CD4-positive, alpha-beta memory T cell (primary cell): Measurements from ENCODE around the gene ANKRD11. TPM values are rescaled to one million over a fixed set of nuclear protein-coding genes. Genes with fewer than 3 reads are reported as not detected.

ENCODE experiments used
- CTCF ChIA-PET: fragments of 350-600 bp; sonication (Branson Sonifier 250); formaldehyde crosslinking; loops from one replicate; lab custom pipeline; 2021; ENCODE audit warnings: inconsistent platforms; ENCODE audit not compliant: partially characterized antibody; lab: Charles Lee
- POLR2A ChIA-PET: fragments of 350-600 bp; sonication (Branson Sonifier 250); formaldehyde crosslinking; loops from one replicate; lab custom pipeline; 2021; ENCODE audit not compliant: partially characterized antibody; lab: Charles Lee
- DNase-seq, 5 donors: peaks; one replicate each; pipeline versions ENCODE4 v3.0.0 to v3.0.0-alpha.2; 2020 to 2022; ENCODE audit warnings: mixed read lengths in 1 of 5
- H3K27ac ChIP-seq: one replicate; pipeline ENCODE4 v1.7.0; 2013; ENCODE audit warnings: low read depth, low read length
- H3K27me3 ChIP-seq: 2 replicates; pipeline ENCODE4 v1.7.0; 2013; ENCODE audit warnings: mild to moderate bottlenecking, low read length, moderate library complexity; ENCODE audit not compliant: insufficient read depth
- H3K36me3 ChIP-seq: 2 replicates; pipeline ENCODE4 v1.7.0; 2013; ENCODE audit warnings: mild to moderate bottlenecking, low read length, moderate library complexity; ENCODE audit not compliant: insufficient read depth
- H3K4me1 ChIP-seq: 2 replicates; pipeline ENCODE4 v1.7.0; 2013; ENCODE audit warnings: mild to moderate bottlenecking, low read length, moderate library complexity; ENCODE audit not compliant: insufficient read depth
- H3K4me3 ChIP-seq, 2 donors: one replicate each; pipeline ENCODE4 v1.7.0; 2013; ENCODE audit warnings: low read length in 2 of 2, mild to moderate bottlenecking in 1 of 2
- H3K9me3 ChIP-seq, 2 donors: one replicate each; pipeline ENCODE4 v1.7.0; 2013; ENCODE audit warnings: low read length in 2 of 2, control low read depth in 1 of 2; ENCODE audit not compliant: control insufficient read depth in 1 of 2
- H3K27ac Mint-ChIP-seq, 7 donors: one replicate each; pipeline ENCODE4 v1.8.0; 2020 to 2021; ENCODE audit warnings: mixed read lengths in 7 of 7, mild to moderate bottlenecking in 6 of 7, inconsistent platforms in 3 of 7, moderate library complexity in 3 of 7
- H3K27me3 Mint-ChIP-seq, 2 donors: one replicate each; pipeline ENCODE4 v1.8.0; 2020 to 2021; ENCODE audit warnings: mixed read lengths in 2 of 2
- H3K36me3 Mint-ChIP-seq, 2 donors: one replicate each; pipeline ENCODE4 v1.8.0; 2020 to 2021; ENCODE audit warnings: mixed read lengths in 2 of 2, inconsistent platforms in 1 of 2, mild to moderate bottlenecking in 1 of 2
- H3K4me1 Mint-ChIP-seq, 4 donors: one replicate each; pipeline ENCODE4 v1.8.0; 2020 to 2021; ENCODE audit warnings: mixed read lengths in 4 of 4, mild to moderate bottlenecking in 1 of 4
- H3K4me3 Mint-ChIP-seq, 8 donors: one replicate each; pipeline ENCODE4 v1.8.0; 2020 to 2021; ENCODE audit warnings: mixed read lengths in 8 of 8, mild to moderate bottlenecking in 7 of 8, moderate library complexity in 6 of 8, inconsistent platforms in 3 of 8
- H3K9me3 Mint-ChIP-seq, 8 donors: one replicate each; pipeline ENCODE4 v1.8.0; 2020 to 2021; ENCODE audit warnings: mixed read lengths in 8 of 8, mild to moderate bottlenecking in 5 of 8, inconsistent platforms in 3 of 8, moderate library complexity in 1 of 8
- intact Hi-C: fragments of 100-400 bp; cut with micrococcal nuclease; formaldehyde crosslinking; loops from one replicate; pipeline ENCODE4 v1.15.1; 2023
- polyA plus RNA-seq, 2 donors: library from polyadenylated mRNA; unstranded; fragments of 300-500 nt; fragmentation: Illumina TruSeq; gene quantifications; one replicate each; pipeline ENCODE4 v1.2.3, GENCODE V29; 2021
- total RNA-seq, 2 experiments: library from RNA; stranded (reverse); gene quantifications; one replicate each; pipeline ENCODE4 v1.2.3, GENCODE V29; 2021

ANKRD11 gene
- total and polyA plus RNA-seq, 4 experiments from 2014 or later = 3.9 to 246 (median 140) TPM

GRCh38 chr16:89292443-89293078 is 197.8 kb downstream of the ANKRD11 start:
- POLR2A ChIA-PET = interaction anchor here (1.5 kb wide), 1 partner anchor 216 kb away, joined by 3 read pairs; the partner anchor contains the start of gene SPG7
- intact Hi-C loops = no loop called here
- no peak for DNase-seq
- peaks cover 23% of the 10 kb centered on the region for H3K4me1 ChIP-seq
- H3K27me3 ChIP-seq = no peaks in the 10 kb centered on the region
- no peak overlapping the region for H3K4me3 Mint-ChIP-seq
- H3K4me3 ChIP-seq = no peak overlapping the region
- no peaks in the 10 kb centered on the region for H3K9me3 ChIP-seq
- peak overlapping the region in 2 of 7 donors; percentile 45 to 63 for H3K27ac Mint-ChIP-seq
- H3K27me3 Mint-ChIP-seq = no peaks in the 10 kb centered on the region
- H3K36me3 ChIP-seq = peaks cover 29% of the 10 kb centered on the region
- H3K9me3 Mint-ChIP-seq = peaks cover 0 to 2% (median 0%) of the 10 kb centered on the region in 8 donors
- no peak overlapping the region for H3K27ac ChIP-seq
- peaks cover 19 to 33% (median 26%) of the 10 kb centered on the region in 4 donors for H3K4me1 Mint-ChIP-seq
- CTCF ChIA-PET = interaction anchor here (1.5 to 2.3 kb wide), 2 partner anchors 15 to 21 kb away, joined by 3 to 7 read pairs; no protein-coding TSS in a partner anchor
- peaks cover 12 to 32% of the 10 kb centered on the region in 2 donors for H3K36me3 Mint-ChIP-seq

- peaks cover 18% of the 10 kb centered on the region for H3K4me1 ChIP-seq
- no peak overlapping the region for H3K4me3 ChIP-seq
- Mint-ChIP-seq H3K4me3 (no peak overlapping the region), H3K4me1 (peaks cover 12 to 26% (median 20%) of the 10 kb centered on the region in 4 donors), H3K9me3 (peaks cover 0 to 2% (median 0%) of the 10 kb centered on the region in 8 donors), H3K27ac (peak overlapping the region in 5 of 7 donors; percentile 23 to 78 (median 45)), H3K36me3 (peaks cover 15 to 40% of the 10 kb centered on the region in 2 donors), H3K27me3 (no peaks in the 10 kb centered on the region)
- no peak overlapping the region for H3K27ac ChIP-seq
- H3K27me3 ChIP-seq = no peaks in the 10 kb centered on the region
- H3K36me3 ChIP-seq = peaks cover 36% of the 10 kb centered on the region
- intact Hi-C loops = no loop called here
- H3K9me3 ChIP-seq = no peaks in the 10 kb centered on the region
- ChIA-PET CTCF (interaction anchor here (1.0 kb wide), 1 partner anchor 51 kb away, joined by 3 read pairs; no protein-coding TSS in a partner anchor), POLR2A (interaction anchor here (1.5 kb wide), 1 partner anchor 216 kb away, joined by 3 read pairs; the partner anchor contains the start of gene SPG7)
- DNase-seq = no peak
These were observed 198.6 kb downstream of the ANKRD11 start for GRCh38 chr16:89291776-89292175.

GRCh38 chr16:89291363-89291762 is 199.0 kb downstream of the ANKRD11 start:
- CTCF ChIA-PET = interaction anchor here (0.8 to 1.0 kb wide), 2 partner anchors 51 to 218 kb away, joined by 3 read pairs; no protein-coding TSS in a partner anchor
- intact Hi-C loops = no loop called here
- H3K4me1 ChIP-seq = peaks cover 14% of the 10 kb centered on the region
- DNase-seq = no peak
- Mint-ChIP-seq H3K9me3 (peaks cover 0 to 2% (median 0%) of the 10 kb centered on the region in 8 donors), H3K36me3 (peaks cover 15 to 43% of the 10 kb centered on the region in 2 donors), H3K4me3 (no peak overlapping the region), H3K27me3 (no peaks in the 10 kb centered on the region), H3K4me1 (peaks cover 10 to 21% (median 17%) of the 10 kb centered on the region in 4 donors), H3K27ac (peak overlapping the region in 6 of 7 donors; percentile 23 to 78 (median 41))
- no peaks in the 10 kb centered on the region for H3K27me3 ChIP-seq
- no peak overlapping the region for H3K4me3 ChIP-seq
- H3K36me3 ChIP-seq = peaks cover 40% of the 10 kb centered on the region
- no peak overlapping the region for H3K27ac ChIP-seq
- POLR2A ChIA-PET = interaction anchor here (1.5 kb wide), 1 partner anchor 217 kb away, joined by 3 read pairs; the partner anchor contains the start of gene SPG7
- no peaks in the 10 kb centered on the region for H3K9me3 ChIP-seq

- ChIA-PET CTCF (interaction anchor here (0.8 to 2.5 kb wide), 2 partner anchors 25 to 218 kb away, joined by 3 to 9 read pairs; no protein-coding TSS in a partner anchor), POLR2A (interaction anchor here (1.5 kb wide), 1 partner anchor 217 kb away, joined by 3 read pairs; the partner anchor contains the start of gene SPG7)
- Mint-ChIP-seq H3K27me3 (no peaks in the 10 kb centered on the region), H3K9me3 (peaks cover 0 to 2% (median 0%) of the 10 kb centered on the region in 8 donors), H3K36me3 (peaks cover 15 to 45% of the 10 kb centered on the region in 2 donors), H3K4me1 (peaks cover 6 to 17% (median 12%) of the 10 kb centered on the region in 4 donors), H3K4me3 (no peak overlapping the region), H3K27ac (peak overlapping the region in 1 of 7 donors; percentile 82)
- H3K9me3 ChIP-seq = no peaks in the 10 kb centered on the region
- H3K4me1 ChIP-seq = peaks cover 9% of the 10 kb centered on the region
- no peaks in the 10 kb centered on the region for H3K27me3 ChIP-seq
- DNase-seq = no peak
- H3K36me3 ChIP-seq = peaks cover 44% of the 10 kb centered on the region
- no peak overlapping the region for H3K27ac ChIP-seq
- intact Hi-C loops = no loop called here
- no peak overlapping the region for H3K4me3 ChIP-seq
These were observed 199.5 kb downstream of the ANKRD11 start for GRCh38 chr16:89290887-89291286.

- H3K27ac ChIP-seq = no peak overlapping the region
- H3K36me3 ChIP-seq = peaks cover 49% of the 10 kb centered on the region
- Mint-ChIP-seq H3K4me3 (no peak overlapping the region), H3K27me3 (no peaks in the 10 kb centered on the region), H3K4me1 (peaks cover 6 to 17% (median 11%) of the 10 kb centered on the region in 4 donors), H3K27ac (peak overlapping the region in 1 of 7 donors; percentile 82), H3K36me3 (peaks cover 15 to 45% of the 10 kb centered on the region in 2 donors), H3K9me3 (peaks cover 0 to 2% (median 0%) of the 10 kb centered on the region in 8 donors)
- CTCF ChIA-PET = interaction anchor here (0.8 to 3.3 kb wide), 3 partner anchors 24 to 219 kb away, joined by 3 to 16 read pairs (median 9); no protein-coding TSS in a partner anchor
- POLR2A ChIA-PET = no interaction called here
- intact Hi-C loops = no loop called here
- H3K9me3 ChIP-seq = no peaks in the 10 kb centered on the region
- H3K27me3 ChIP-seq = no peaks in the 10 kb centered on the region
- no peak for DNase-seq
- H3K4me1 ChIP-seq = peaks cover 9% of the 10 kb centered on the region
- no peak overlapping the region for H3K4me3 ChIP-seq
These were observed 199.9 kb downstream of the ANKRD11 start for GRCh38 chr16:89290472-89290871.

GRCh38 chr16:89289428-89290395 is 200.6 kb downstream of the ANKRD11 start:
- Mint-ChIP-seq H3K9me3 (peaks cover 0 to 2% (median 0%) of the 10 kb centered on the region in 8 donors), H3K27ac (peak overlapping the region in 5 of 7 donors; percentile 54 to 80 (median 69)), H3K36me3 (peaks cover 15 to 45% of the 10 kb centered on the region in 2 donors), H3K27me3 (no peaks in the 10 kb centered on the region), H3K4me1 (peaks cover 6 to 17% (median 10%) of the 10 kb centered on the region in 4 donors), H3K4me3 (no peak overlapping the region)
- Histone ChIP-seq H3K4me3 (no peak overlapping the region), H3K4me1 (peaks cover 4% of the 10 kb centered on the region), H3K27ac (peak overlapping the region; percentile 7), H3K36me3 (peaks cover 56% of the 10 kb centered on the region), H3K9me3 (no peaks in the 10 kb centered on the region), H3K27me3 (no peaks in the 10 kb centered on the region)
- intact Hi-C loops = loop anchor here (1.0 kb wide), 1 partner anchor 49 kb away; no protein-coding TSS in a partner anchor
- POLR2A ChIA-PET = interaction anchor here (0.8 to 1.2 kb wide), 2 partner anchors 43 to 49 kb away, joined by 3 to 6 read pairs; no protein-coding TSS in a partner anchor
- CTCF ChIA-PET = interaction anchor here (0.6 to 3.3 kb wide), 22 partner anchors 8 to 787 kb away, joined by 3 to 19 read pairs (median 6); no protein-coding TSS in a partner anchor
- peak; percentile 54 to 65 (median 61) for DNase-seq
